GM19351 (cell line): ENCODE results near the gene ZSWIM1.

ENCODE experiments used
- ATAC-seq: cut with Tn5 transposase; IDR thresholded peaks from one replicate; pipeline ENCODE4 v1.9.1; 2021; ENCODE audit warnings: mild to moderate bottlenecking, moderate library complexity; ENCODE audit not compliant: unreplicated experiment

ZSWIM1 gene

DNA sequence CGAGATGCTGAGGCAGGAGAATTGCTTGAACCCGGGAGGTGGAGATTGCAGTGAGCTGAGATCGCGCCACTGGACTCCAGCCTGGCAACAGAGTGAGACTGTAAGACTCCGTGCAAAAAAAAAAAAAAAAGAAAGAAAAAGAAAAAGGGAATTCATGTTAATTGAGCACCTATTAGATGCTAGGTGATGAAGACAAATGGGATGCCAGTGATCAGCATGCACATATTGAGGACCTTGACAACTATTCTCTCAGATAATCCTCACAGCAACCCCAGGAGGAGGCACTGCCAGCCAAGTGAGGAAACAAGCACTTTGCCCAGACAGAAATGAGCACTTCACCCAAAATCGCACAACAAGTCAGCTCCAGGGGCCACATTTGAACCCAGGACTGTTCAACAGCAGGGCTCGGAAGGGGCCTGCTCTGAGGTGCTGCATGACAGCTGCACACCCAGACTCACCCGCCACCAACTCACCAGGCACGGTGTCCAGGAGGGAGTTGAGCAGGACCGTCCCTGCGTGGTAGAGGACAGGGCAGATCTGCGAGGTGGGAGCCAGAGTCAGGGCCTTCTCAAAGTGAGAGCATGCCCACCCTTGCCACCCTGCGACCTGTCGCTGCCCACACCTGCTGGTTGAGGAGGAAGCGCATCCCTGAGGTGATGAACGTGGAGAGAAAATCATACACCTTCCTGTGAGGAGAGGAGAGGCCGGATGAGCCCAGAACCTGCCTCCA is 26.4 kb downstream of the ZSWIM1 start:
- no peak for ATAC-seq

DNA sequence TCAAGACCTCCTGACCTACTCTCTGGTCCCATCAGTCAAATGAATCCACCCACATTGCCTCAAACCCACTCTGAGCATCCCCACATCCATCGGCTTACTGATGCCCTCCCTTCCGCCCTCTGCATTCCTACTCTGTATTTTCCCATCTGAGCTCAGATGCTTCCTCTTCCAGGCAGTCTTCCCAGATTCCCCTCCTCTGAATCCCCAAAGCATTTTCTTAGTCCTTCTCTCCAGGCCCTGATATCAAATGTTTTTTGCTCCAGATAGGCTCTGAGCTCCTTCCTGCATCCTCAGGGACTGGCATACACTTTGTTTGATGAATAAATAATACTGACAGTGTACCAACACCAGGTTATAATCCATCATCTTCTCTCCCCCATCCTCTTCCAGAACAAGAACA is 27.1 kb downstream of the ZSWIM1 start:
- ATAC-seq: no peak

DNA sequence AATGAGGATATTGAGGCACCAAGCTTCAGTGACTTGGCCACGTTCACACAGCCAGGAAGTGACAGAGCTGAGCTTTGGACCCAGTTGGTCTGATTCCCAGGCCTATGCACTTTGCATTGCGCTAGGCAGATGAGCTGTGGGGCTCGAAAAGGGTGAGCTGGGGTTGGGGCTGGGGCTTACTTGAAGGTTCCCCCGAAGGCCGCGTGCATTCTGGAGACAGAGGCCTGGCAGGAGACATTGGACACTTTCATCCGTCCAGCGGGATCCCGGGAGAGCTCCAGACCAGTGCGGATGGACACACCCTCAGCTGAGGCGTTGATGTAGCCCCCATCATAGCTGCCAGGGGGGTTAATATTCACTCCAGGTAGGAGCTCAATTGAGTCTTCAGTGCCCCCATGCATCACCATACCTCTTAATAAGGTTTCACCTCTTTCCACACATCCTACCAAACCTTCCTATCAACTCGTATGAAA is 28.3 kb downstream of the ZSWIM1 start:
- no peak for ATAC-seq

DNA sequence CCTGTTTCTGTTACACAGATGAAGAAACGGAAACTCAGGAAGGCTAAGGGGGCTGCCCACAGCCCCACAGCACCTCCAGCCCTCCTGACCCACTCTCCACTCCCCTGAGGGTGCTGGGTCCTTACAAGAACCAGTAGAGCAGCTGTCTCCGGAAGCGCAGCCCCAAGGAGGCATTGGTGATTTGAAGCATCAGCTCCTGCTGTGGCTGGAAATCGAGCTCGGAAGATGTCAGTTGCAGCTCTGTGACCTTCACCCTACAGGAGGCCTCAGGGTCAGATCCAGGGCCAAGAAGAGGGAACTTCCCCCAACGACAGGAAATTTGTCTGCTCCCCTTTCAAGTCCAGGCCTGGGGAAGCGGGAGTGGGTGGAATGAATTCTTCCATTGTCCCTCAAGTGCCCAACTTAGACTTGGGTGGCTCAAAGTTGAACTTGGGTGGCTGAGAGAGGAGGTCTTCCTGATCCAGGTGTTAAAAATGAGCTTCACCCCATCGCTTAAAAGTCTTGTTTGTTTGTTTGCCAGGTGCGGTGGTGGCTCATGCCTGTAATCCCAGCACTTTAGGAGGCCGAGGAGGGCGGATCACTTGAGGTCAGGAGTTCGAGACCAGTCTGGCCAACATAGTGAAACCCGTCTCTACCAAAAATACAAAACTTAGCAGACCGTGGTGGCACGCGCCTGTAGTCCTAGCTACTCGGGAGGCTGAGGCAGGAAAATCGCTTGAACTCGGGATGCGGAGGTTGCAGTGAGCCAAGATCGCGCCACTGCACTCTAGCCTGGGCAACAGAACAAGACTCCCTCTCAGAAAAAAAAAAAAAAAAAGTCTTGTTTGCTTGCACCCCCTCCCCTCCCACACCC is 29.0 kb downstream of the ZSWIM1 start:
- ATAC-seq: no peak

DNA sequence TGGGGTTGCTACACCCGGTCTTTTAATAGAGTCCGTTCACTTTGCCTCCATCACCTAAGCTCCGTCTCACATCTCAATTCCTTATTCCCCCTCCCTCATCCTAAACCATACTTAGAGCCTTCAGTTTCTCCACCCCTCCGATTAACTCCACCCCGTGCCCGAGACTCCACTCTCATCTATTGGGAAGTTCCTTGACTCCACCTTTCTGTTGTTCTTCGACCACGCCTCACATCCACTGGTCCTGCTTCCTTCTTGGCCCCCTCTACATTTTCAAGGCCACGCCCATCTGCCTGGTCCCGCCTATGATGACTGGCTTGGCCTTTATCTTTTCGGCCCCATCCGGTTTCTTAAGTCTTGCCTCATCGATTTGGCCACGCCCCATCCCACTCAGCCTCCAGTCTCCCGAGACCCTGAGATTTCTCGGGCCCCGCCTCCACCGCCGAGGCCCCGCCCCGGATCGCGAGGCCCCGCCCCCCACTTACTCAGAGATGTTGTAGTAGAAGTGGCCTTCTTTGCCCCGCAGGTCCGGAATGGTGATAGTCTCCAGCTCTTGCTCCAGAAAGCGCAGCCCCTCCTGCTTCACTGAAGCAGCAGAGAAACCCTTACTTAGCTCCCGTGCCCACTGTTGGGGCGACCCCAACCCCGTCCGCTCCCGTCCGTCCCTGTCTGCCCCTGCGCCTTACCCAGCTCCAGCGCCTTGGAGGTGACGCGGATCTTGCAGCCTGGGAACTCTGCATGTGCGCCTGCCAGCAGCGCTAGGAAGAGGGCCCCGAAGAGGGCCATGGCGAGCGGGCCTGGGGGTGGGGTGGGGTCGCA is 29.9 kb downstream of the ZSWIM1 start:
- ATAC-seq: peak; percentile 87

DNA sequence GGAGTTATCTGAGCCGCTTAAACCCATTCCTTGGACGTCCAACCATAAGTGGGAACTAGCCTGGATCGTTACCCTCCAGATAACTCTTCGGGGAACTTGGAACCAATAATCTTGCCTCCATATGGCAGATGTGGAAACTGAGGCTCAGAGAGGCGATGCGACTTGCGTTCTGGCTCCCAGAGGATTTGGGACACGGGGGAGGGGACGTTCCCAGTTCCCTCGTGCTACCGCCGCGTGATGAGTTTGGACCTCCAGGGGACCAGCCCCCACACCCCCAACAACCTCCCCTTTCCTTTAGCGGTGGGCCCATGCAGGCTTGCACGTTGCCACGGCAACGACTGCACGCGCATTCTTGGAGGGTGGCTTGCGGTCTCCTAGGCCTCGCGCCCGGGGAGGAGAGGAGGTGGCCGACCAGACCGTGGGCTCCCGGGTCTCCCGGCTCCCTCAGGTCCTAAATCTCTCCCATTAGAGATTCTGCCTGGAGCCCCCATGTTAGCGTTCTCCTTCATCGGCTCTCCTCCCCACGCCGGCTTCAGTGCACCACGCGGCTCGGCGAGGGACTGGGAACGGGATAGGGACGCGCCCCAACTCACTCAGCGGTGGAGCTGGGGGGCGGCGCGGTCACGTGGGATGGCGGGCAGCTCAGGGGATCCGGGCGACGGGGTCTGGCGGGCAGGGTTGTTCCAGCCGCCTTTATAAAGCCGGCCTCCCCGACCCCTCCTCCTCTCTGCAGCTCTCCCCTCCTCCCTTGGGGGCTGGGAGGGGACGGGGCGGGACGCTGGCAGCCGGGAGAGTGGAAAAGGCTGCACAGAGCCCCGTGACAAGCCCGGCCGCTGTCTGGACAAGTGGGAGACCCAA is 30.7 kb downstream of the ZSWIM1 start, which contains the start of gene PLTP:
PLTP (minus strand) TSS at position 670 of the 858 bp plus-strand sequence. CDS start 703 bp downstream, outside the sequence.
- no peak for ATAC-seq

DNA sequence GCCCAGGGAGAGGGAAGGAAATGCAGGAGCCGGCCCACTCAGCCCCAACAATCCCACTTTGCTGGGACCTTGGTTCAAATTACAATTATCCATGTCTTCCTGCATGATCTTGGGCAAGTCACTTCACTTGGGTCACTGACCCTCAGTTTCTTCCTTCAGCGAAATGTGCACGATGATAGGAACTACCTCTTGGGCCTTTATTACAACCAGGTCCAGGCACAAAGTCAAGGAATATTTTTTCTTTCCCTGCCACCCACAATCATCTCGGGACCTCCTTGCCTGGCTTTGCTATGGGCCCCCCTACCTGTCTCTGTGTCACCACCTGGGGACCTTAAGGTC is 31.3 kb downstream of the ZSWIM1 start:
- ATAC-seq: no peak

DNA sequence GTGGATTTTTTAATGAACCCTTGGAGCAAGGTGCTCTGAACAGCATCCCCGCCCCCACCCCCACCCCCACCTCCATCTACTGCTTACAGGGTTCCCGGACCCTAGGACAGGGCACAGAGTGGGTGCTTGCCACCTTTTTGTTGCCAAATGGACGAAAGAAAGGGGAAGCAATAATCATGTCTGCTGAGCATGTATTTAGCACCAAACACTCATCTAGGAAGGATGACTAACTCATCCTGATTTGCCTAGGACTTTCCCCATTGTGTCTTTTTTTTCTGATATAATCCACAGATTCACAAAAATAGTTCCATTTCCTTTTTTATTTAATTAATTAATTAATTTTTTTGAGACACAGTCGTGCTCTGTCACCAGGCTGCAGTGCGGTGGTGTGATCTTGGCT is 32.1 kb downstream of the ZSWIM1 start:
- ATAC-seq: no peak

DNA sequence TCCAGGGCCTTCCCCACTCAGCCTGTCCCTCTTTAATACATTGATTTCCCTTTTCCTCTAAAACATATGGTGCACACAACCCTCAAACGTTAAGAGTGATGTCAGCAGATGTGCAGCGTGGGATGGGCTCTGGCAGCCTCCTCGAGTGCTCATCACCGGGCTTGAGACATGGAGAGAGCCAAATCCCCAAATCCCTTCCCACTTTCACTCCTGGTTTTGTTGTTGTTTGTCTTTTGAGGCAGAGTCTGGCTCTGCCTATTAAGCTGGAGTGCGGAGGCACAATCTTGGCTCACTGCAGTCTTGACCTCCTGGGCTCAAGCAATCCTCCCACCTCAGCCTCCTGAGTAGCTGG is 36.7 kb downstream of the ZSWIM1 start:
- no peak for ATAC-seq

DNA sequence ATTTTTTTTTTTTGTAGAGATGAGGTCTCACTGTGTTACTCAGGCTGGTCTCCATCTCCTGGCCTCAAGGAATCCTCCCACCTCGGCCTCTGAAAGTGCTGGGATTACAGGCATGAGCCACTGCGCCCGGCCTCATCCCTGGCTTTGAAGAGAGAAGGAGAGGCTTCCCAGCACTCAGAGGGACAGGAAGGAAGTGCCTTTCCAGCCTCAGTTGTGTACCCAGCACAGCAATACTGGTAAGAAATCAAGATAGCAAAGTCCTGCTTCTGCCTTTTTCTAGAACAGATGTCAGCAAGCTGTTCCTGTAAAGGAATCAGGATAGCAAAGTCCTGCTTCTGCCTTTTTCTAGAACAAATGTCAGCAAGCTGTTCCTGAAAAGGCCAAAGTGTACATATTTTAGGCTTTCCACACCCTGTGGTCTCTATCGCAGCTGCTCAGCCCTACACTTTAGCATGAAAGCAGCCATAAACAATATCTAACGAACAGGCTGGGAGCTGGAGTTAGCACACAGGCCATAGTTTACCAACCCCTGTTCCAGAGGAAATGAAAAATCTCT is 37.2 kb downstream of the ZSWIM1 start:
- ATAC-seq: no peak

DNA sequence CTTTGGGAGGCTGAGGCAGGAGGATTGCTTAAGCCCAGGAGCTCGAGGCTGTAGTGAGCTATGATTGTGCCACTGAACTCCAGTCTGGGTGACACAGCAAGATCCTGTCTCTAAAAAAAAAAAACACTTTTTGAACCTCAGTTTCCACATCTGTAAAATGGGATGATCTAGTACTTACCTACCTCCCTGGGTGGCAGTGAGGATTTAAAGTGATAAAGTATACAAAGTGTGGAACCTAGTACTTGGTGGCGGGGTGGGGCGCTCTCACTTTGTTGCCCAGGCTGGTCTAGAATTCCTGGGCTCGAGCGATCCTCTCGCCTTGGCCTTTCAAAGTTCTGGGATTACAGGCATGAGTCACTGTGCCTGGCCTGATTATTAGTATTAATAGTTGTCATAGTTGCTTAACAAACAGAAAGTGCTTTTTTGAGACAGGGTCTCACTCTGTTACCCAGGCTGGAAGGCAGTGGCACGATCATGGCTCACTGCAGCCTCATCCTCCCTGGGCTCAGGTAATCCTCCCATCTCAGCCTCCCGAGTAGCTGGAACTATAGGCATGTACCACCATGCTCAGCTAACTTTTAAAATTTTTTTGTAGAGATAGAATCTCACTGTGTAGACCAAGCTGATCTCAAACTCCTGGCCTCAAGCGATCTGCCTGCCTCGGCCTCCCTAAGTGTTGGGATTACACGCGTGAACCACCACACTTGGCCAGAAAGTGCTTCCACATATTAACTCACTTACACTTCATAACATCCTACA is 37.9 kb downstream of the ZSWIM1 start:
- ATAC-seq: no peak

DNA sequence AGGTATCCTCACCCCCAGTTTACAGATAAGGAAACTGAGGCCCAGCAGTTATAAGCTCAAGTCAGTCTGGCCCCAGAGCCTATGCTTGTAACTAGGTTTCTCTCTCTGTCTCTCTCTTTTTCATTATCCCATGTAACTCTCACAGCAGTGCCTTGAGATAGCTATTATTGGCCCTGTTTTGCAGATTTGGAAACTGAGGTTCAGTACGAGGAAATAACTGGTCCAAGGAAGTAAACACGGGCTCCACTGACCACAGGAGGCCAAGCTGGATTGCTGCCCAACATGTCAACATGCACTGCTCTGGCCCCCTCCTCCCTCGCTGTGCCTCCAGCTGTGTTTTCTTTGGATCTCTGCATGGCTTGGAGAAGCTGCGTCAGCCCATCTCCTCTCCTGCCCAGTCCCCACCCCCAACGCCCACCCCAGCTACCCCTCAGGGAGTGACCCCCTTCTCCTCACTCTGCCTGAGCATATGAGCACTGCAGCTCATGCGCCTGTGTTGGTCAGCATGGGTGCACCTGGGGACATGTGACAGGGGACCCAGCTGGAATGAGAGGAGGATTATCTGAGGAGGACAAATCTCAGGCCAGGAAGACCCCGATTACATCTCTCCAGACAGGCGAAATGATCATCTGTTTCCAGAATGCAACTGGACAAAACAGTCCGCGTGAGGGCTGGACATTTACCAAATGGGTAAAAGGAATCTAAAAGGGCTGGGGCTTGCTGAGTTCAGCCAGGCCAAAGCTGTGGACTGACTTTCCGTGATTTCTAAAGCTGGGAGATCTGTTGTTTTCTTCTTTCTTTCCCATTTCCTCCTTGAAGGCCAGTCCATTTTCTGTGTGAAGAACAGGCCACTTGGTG is 38.7 kb downstream of the ZSWIM1 start:
- no peak for ATAC-seq

DNA sequence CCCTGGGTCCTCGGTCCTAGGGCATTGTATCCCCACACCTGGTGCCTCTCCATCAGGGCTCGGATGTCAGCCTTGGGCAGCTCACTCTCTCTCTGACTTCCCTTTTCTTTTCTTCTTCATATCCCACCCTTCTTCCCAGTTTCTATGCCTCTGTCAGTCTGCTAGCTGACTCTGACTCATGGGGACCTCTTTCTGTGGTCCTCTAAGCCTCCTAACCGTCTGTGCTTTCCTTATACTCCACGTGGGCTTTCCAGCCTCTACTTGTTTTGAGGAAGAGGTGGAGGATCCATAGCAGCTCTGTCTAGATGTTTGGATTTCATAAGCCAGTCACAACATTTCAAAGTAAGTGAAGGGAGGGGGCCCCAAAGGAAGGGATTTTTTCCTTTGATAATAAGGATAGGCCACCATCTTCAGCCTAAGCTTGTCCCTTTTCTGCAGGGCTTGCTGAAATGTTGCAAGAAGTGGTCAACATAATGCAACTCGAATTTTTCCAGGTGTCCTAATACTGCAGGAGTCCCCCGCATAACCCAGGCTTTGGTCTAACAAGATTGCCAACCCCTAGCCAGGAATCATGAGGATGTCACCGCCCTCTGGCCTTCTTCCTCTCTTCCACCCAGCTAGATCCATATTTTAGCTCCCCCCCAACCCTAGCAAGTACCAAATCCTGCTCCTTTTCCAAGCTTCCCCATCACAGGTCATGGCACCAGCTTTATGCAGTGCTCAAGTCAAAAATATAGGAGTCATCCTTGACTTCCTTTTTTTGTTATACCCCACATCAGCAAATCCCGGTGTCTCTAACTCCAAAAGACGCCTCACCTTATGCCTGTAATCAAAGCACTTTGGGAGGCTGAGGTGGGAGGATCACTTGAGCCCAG is 39.7 kb downstream of the ZSWIM1 start:
- no peak for ATAC-seq

DNA sequence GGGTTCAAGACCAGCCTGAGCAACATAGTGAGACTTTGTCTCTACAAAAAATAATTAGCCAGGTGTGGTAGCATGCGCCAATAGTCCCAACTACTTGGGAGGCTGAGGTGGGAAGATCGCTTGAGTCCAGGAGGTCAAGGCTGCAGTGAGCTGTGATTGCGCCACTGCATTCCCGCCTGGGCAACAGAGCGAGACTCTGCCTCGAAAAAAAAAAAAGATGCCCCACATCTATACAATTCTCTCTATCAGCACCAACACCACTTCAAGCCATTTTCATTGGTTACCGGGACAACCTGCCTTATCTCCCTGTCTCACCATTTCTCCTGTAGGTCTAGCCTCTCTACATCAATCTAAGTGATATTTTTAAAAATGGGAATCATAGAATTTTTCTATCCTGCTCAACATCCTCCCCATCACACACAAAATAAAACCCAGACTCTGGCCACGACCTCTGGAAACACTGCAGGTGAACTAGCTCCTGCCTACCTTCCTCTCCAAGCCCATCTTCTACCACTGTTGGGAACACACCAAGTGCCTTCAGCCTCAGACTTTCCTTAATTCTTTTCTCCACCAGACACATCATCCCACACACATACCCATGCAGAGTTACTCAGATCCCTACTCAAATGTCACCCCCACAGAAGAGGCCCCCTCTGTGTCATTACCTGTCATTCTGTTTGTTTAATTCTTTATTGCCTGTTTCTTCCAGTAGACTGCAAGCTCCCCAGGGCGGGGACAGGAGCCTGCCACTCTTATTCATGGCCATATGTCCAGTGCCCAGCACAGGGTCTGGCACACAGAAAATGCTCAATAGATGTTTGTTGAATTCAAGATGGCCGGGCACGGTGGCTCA is 40.5 kb downstream of the ZSWIM1 start:
- no peak for ATAC-seq

DNA sequence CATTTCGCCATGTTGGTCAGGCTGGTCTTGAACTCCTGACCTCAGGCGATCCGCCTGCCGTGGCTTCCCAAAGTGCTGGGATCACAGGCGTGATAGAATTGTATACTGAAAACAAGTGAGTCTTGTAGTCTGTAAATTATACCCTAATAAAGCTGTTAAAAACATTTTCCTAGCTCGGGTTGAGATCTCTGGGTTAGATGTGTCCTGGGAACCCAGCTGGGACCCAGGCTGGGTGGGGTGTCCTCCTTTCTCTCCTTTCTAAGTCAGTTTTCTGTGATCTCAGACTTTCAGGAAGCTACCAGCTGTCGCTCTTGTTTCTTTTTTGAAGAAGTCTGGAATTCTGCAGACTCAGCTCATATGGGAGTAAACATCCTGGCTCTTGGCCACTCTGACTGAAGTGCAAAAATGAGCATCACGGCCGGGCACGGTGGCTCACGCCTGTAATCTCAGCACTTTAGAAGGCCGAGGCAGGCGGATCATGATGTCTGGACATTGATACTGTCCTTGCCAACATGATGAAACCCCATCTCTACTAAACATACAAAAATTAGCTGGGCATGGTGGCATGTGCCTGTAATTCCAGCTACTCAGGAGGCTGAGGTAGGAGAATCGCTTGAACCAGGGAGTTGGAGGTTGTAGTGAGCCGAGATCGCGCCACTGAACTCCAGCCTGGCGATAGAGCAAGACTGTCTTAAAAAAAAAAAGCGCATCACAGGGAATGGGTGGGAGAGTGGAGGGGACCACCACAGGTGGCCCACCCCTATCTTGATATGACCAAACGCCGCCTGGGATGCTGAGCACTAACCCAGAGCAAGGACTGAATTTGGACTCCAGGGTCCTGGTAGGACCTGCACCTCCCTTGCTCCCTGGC is 43.6 kb downstream of the ZSWIM1 start:
- no peak for ATAC-seq
